GM12878 (cell line): ENCODE results near the gene DOCK2.

ENCODE experiments used
- ZNF274 ChIP-seq: IDR thresholded peaks from one replicate; pipeline ENCODE4 v1.8.0; 2011; ENCODE audit not compliant: insufficient read length, insufficient read depth
- TF ChIP-seq, protein P1 (sequence below), 3 experiments: IDR thresholded peaks in 2 of 3; conservative IDR thresholded peaks in 1 of 3; 2 replicates each; pipeline ENCODE4 v1.5.1; 2011; ENCODE audit warnings: low read depth in 3 of 3, low read length in 3 of 3, mild to moderate bottlenecking in 3 of 3, control low read depth in 2 of 3, moderate library complexity in 2 of 3, inconsistent platforms in 1 of 3, mixed read lengths in 1 of 3; ENCODE audit not compliant: control insufficient read depth in 2 of 3, insufficient read depth in 1 of 3; ENCODE audit errors: extremely low read depth in 1 of 3
- TF ChIP-seq, protein P2 (sequence below): IDR thresholded peaks from 2 replicates; pipeline ENCODE4 v1.6.1; 2011; ENCODE audit warnings: low read depth, mild to moderate bottlenecking, low read length, moderate library complexity, borderline replicate concordance; ENCODE audit errors: extremely low read depth

DNA sequence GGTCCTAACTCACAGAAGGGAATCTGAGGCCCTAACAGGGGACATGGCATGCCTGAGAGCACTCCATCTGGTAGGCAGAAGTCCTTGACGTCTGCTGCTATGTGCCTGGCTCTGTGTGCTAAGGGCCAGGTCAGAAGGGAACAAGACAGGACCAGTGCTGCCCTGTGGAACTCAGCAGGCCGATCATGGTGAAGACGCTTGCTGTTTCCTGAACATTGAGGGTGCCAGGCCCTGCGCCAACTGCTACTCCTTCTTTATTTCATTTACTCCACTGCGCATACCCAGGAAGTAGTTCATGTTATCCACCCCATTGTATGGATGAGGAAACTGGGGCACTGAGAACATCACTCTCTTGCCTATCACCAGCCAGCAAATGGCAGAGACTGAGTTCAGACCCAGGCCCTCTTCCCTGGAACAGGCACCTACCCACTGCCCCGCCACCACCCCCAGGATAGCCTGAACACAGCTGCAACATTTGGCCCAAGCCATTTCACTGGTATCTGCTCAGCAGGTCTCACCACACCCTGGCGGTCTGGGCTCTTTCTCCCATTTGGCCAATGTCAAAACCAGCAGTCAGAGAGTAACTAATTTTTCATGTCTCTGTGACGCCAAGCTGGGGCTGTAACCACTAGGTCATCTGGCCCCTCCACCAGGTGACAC, 443.8 kb downstream of the DOCK2 start:
- TF ChIP-seq, protein P1, sequence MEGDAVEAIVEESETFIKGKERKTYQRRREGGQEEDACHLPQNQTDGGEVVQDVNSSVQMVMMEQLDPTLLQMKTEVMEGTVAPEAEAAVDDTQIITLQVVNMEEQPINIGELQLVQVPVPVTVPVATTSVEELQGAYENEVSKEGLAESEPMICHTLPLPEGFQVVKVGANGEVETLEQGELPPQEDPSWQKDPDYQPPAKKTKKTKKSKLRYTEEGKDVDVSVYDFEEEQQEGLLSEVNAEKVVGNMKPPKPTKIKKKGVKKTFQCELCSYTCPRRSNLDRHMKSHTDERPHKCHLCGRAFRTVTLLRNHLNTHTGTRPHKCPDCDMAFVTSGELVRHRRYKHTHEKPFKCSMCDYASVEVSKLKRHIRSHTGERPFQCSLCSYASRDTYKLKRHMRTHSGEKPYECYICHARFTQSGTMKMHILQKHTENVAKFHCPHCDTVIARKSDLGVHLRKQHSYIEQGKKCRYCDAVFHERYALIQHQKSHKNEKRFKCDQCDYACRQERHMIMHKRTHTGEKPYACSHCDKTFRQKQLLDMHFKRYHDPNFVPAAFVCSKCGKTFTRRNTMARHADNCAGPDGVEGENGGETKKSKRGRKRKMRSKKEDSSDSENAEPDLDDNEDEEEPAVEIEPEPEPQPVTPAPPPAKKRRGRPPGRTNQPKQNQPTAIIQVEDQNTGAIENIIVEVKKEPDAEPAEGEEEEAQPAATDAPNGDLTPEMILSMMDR (IDR thresholded peaks at IDR 0.05 in 2 of 3, conservative IDR thresholded peaks at IDR 0.05 in 1 of 3; ENCODE audit: control insufficient read depth in 2 of 3, extremely low read depth in 1 of 3, insufficient read depth in 1 of 3, low read depth in 3 of 3, low read length in 3 of 3): no peak
- TF ChIP-seq ZNF274: no peak
- TF ChIP-seq, protein P2, sequence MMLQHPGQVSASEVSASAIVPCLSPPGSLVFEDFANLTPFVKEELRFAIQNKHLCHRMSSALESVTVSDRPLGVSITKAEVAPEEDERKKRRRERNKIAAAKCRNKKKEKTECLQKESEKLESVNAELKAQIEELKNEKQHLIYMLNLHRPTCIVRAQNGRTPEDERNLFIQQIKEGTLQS: no peak
